Spleen (tissue), 11 donors: ENCODE measurements around the gene MMP12. TPM values are rescaled to one million over a fixed set of nuclear protein-coding genes. Genes with fewer than 3 reads are reported as not detected.

Source experiments
- DNase-seq: peaks from one replicate; pipeline ENCODE4 v3.0.0-alpha.2; 2020
- H3K27ac ChIP-seq, 8 donors: fragments of 200-600 bp; sonication (generic) in 7 of 8; 1 replicate in 4 of 8; 2 replicates in 4 of 8; pipeline versions ENCODE4 v1.5.0 to v1.8.0; 2016 to 2021; ENCODE audit warnings: inconsistent platforms in 4 of 8, mild to moderate bottlenecking in 4 of 8, moderate library complexity in 1 of 8
- H3K27me3 ChIP-seq, 7 donors: fragments of 200-600 bp; sonication (generic) in 6 of 7; replicated peaks in 1 of 7; 1 replicate in 4 of 7; 2 replicates in 3 of 7; pipeline versions ENCODE4 v1.5.0 to v1.8.0; 2016 to 2021; ENCODE audit warnings: inconsistent platforms in 3 of 7, mild to moderate bottlenecking in 1 of 7
- H3K36me3 ChIP-seq, 6 donors: fragments of 200-600 bp; sonication (generic) in 5 of 6; 1 replicate in 4 of 6; 2 replicates in 2 of 6; pipeline versions ENCODE4 v1.5.0 to v1.8.0; 2016 to 2021; ENCODE audit warnings: inconsistent platforms in 2 of 6
- H3K4me1 ChIP-seq, 6 donors: fragments of 200-600 bp; sonication (generic) in 5 of 6; 1 replicate in 3 of 6; 2 replicates in 3 of 6; pipeline versions ENCODE4 v1.5.0 to v1.8.0; 2016 to 2021; ENCODE audit warnings: inconsistent platforms in 3 of 6
- H3K4me3 ChIP-seq, 8 donors: fragments of 200-600 bp; sonication (generic) in 7 of 8; 1 replicate in 4 of 8; 2 replicates in 4 of 8; pipeline versions ENCODE4 v1.5.0 to v1.8.0; 2016 to 2021; ENCODE audit warnings: inconsistent platforms in 4 of 8, mild to moderate bottlenecking in 4 of 8, moderate library complexity in 2 of 8
- H3K9me3 ChIP-seq, 8 donors: fragments of 200-600 bp; sonication (generic) in 7 of 8; 1 replicate in 4 of 8; 2 replicates in 4 of 8; pipeline versions ENCODE4 v1.5.0 to v1.8.0; 2016 to 2021; ENCODE audit warnings: inconsistent platforms in 4 of 8
- CTCF ChIP-seq, 11 experiments: fragments of 200-600 bp in 7 of 11; fragments of 450-650 bp in 4 of 11; sonication (generic) in 4 of 11; IDR thresholded peaks in 8 of 11; conservative IDR thresholded peaks in 3 of 11; 1 replicate in 7 of 11; 2 replicates in 4 of 11; pipeline versions ENCODE4 v1.4.0 to v1.8.0; 2016 to 2021; ENCODE audit warnings: antibody characterized with exemption in 11 of 11, inconsistent platforms in 4 of 11, mild to moderate bottlenecking in 1 of 11
- POLR2A ChIP-seq, 3 donors: fragments of 450-650 bp; IDR thresholded peaks; one replicate each; pipeline ENCODE4 v1.5.1; 2017; ENCODE audit warnings: antibody characterized with exemption in 3 of 3, mild to moderate bottlenecking in 1 of 3
- POLR2AphosphoS5 ChIP-seq, 3 donors: sonication (generic); formaldehyde crosslinking; IDR thresholded peaks; one replicate each; pipeline ENCODE4 v1.5.1; 2017; ENCODE audit warnings: antibody characterized with exemption in 3 of 3
- WGBS, 5 donors: extraction: QIAGEN DNeasy Blood & Tissue Kit in 3 of 5; methylation state at CpG; one replicate each; pipeline versions ENCODE4 v1.1.5 to v1.1.7; 2013 to 2018; 5-methylcytosine and 5-hydroxymethylcytosine counted together
- intact Hi-C: fragments of 100-400 bp; cut with DNase I; formaldehyde crosslinking; loops from one replicate; pipeline ENCODE4 v1.15.0; 2023; ENCODE audit warnings: low total_unique reads
- polyA plus RNA-seq, 3 donors: library from polyadenylated mRNA; stranded (reverse); fragments of 200-250 nt; gene quantifications; one replicate each; pipeline ENCODE4 v1.2.1, GENCODE V29; 2013
- small RNA-seq, 4 donors: library from RNA; depleted of rRNA; stranded (forward); fragments of <200 nt; gene quantifications; one replicate each; pipeline ENCODE3, GENCODE V24; 2016
- total RNA-seq, 7 donors: library from RNA; depleted of rRNA in 3 of 7; stranded (reverse); fragments of >200 nt in 3 of 7; fragmentation: NEBNext Ultra II Directional in 4 of 7; extraction: Animal tissue kit (Norgen Biotek cat#: 25700) in 4 of 7; gene quantifications; one replicate each; pipeline versions ENCODE4 v1.1.0 to v1.2.1, GENCODE V29; 2016 to 2021
- donor health status: healthy with polysubstance abuse.
- donor health status: DM: no; HTN: no; CAD: no; lungs with moderate emphysema.
- donor health status: DM: no; HTN: no; CAD: no.
- donor health status: Bipolar disorder and iron deficiency.
- donor health status: healthy.
- donor health status: DM: no; HTN: no; CAD: no.
- donor health status: DM: yes; HTN: yes; CAD: no.

The MMP12 gene
- total and polyA plus RNA-seq, 10 donors = 0.52 to 64.9 (median 4.8) TPM

GRCh38 chr11:102813484-102813883 is 61.3 kb downstream of the MMP12 start:
- peaks cover 0 to 9% (median 0%) of the 10 kb centered on the region in 7 donors for H3K27me3 ChIP-seq
- 63 to 79% (median 75%) methylated on average over 1 of the region's 1 CpG for WGBS, 5 donors

More at GRCh38 chr11:102813484-102813883, 61.3 kb downstream of the MMP12 start:
- no peak overlapping the region for H3K4me3 ChIP-seq
- DNase-seq = no peak
- no peak overlapping the region for H3K27ac ChIP-seq
- no peaks in the 10 kb centered on the region for H3K4me1 ChIP-seq
- intact Hi-C loops = no loop called here
- H3K9me3 ChIP-seq = peaks cover 0 to 17% (median 7%) of the 10 kb centered on the region in 8 donors
- TF ChIP-seq POLR2A (IDR thresholded peaks at IDR 0.05) (no peak), POLR2AphosphoS5 (IDR thresholded peaks at IDR 0.05) (no peak), CTCF (IDR thresholded peaks at IDR 0.05 in 8 of 11, conservative IDR thresholded peaks at IDR 0.05 in 3 of 11) (no peak)
- no peaks in the 10 kb centered on the region for H3K36me3 ChIP-seq

Small RNA genes lying within 50 kb of the gene (small RNA-seq; reads per million reads assigned to genes)
- 0 reads per million in 4 donors for gene RNU7-159P

Other genes starting within 250 kb of the MMP12 start
- gene MMP20, start 249.7 kb downstream of the MMP12 start, total RNA-seq = not detected
- under 1 TPM in 1 of 3 donors, not detected in 2; 0.11 TPM for gene MMP20, start 249.7 kb downstream of the MMP12 start, polyA plus RNA-seq
- under 1 TPM in 1 of 7 donors, not detected in 6; 0.23 TPM for gene MMP27, start 169.2 kb downstream of the MMP12 start, total RNA-seq
- gene MMP27, start 169.2 kb downstream of the MMP12 start, polyA plus RNA-seq = not detected
- 100 to 1,000 TPM in 1 of 7 donors, 10 to 100 TPM in 5, 1 to 10 TPM in 1; 2.2 to 120 (median 25.4) TPM for gene MMP8, start 150.0 kb downstream of the MMP12 start, total RNA-seq
- gene MMP8, start 150.0 kb downstream of the MMP12 start, polyA plus RNA-seq = 10 to 100 TPM in 1 of 3 donors, 1 to 10 TPM in 1, under 1 TPM in 1; 0.87 to 10.2 (median 7.5) TPM
- under 1 TPM in 3 of 7 donors, not detected in 4; 0.50 to 0.79 (median 0.70) TPM for gene MMP10, start 94.4 kb downstream of the MMP12 start, total RNA-seq
- gene MMP10, start 94.4 kb downstream of the MMP12 start, polyA plus RNA-seq = under 1 TPM in 2 of 3 donors, not detected in 1; 0.06 to 0.07 TPM
- 1 to 10 TPM; 1.2 to 8.8 (median 2.3) TPM for gene MMP1, start 76.8 kb downstream of the MMP12 start, total RNA-seq
- 1 to 10 TPM in 2 of 3 donors, under 1 TPM in 1; 1.00 to 4.0 (median 2.4) TPM for gene MMP1, start 76.8 kb downstream of the MMP12 start, polyA plus RNA-seq
- gene MMP3, start 31.4 kb downstream of the MMP12 start, total RNA-seq = not detected
- not detected for gene MMP3, start 31.4 kb downstream of the MMP12 start, polyA plus RNA-seq
- not detected for gene MMP13, start 80.8 kb upstream of the MMP12 start, total RNA-seq
- not detected for gene MMP13, start 80.8 kb upstream of the MMP12 start, polyA plus RNA-seq
- gene DCUN1D5, start 217.2 kb upstream of the MMP12 start, total RNA-seq = 10 to 100 TPM; 17.3 to 33.0 (median 20.9) TPM
- 10 to 100 TPM; 12.3 to 17.8 (median 17.6) TPM for gene DCUN1D5, start 217.2 kb upstream of the MMP12 start, polyA plus RNA-seq
- gene DYNC2H1, start 234.4 kb upstream of the MMP12 start, total RNA-seq = 10 to 100 TPM in 6 of 7 donors, 1 to 10 TPM in 1; 9.7 to 18.3 (median 10.9) TPM
- 1 to 10 TPM; 3.1 to 3.7 (median 3.3) TPM for gene DYNC2H1, start 234.4 kb upstream of the MMP12 start, polyA plus RNA-seq